Stimulated activated CD4-positive, alpha-beta T cell treated with anti-CD3 and anti-CD28 coated beads, Interleukin-2, amount 100 ng/mL, for 4 hours (primary cell): ENCODE measurements around the gene MICB.

Experiments
- DNase-seq: peaks from one replicate; pipeline ENCODE4 v3.0.0-alpha.2; 2020; ENCODE audit warnings: low read depth

The MICB gene

DNA sequence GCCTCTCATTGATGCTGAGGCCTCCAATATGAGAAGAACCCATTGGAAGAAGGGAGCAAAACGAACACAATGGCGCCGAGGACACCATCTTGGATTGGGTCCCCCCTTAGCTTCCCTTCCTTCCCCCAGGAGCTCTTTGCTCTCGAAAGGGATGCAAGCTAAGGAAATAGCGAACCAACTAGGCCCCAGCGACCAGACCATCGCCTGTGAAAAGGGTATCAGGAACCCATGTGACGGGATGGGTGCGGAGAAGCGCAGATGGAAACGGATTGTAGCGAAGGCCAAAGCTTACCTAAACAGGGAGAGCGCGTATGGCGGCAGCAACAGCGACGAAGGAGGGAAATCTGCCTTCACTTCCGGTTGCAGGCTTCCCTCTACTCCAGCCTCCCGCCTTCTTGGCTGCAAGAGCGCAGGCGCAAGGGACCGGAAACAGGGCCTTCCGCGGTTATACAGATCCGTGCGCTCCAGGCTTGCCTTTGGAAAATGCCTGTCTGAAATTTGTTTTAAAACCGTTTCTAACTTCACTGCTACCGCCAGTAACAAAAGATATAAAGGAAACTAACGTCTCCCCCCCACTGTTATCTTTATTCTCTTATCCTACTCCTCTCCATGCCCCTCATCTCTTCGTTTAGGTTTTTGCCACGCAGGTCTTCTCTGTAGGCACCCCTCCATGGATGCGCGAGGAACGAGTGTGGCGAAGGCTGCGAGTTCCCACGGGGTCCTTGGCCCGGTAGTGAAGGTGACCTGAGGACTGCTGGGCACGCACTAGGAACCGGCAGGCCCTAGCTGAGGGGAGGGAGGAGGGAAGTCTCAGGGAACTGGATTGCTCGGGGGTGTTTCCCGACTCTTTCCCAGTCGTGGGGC, 43.9 kb downstream of the MICB start, which contains the start of gene DDX39B:
DDX39B (minus strand) TSS at position 346 of the 864 bp plus-strand sequence. CDS start 1,471 bp downstream, outside the sequence.
- peak; percentile 92 for DNase-seq

DNA sequence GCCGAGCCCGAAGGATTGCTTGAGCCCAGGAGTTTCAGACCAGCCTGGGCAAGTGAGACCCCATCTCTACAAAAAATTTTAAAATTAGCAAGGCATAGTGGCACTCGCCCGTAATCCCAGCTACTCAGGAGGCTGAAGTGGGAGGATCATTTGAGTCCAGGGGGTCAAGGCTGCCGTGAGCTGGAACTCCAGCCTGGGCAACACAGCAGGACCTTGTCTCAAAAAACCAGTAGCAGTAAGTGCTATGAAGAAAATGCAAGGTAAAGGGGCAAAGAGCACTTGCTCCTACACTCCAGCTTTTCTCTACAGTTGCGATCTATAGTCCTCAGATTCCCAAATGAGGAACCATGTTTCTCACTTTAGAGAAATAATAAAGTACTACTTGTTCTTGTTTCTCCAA, 45.7 kb downstream of the MICB start:
- no peak for DNase-seq

DNA sequence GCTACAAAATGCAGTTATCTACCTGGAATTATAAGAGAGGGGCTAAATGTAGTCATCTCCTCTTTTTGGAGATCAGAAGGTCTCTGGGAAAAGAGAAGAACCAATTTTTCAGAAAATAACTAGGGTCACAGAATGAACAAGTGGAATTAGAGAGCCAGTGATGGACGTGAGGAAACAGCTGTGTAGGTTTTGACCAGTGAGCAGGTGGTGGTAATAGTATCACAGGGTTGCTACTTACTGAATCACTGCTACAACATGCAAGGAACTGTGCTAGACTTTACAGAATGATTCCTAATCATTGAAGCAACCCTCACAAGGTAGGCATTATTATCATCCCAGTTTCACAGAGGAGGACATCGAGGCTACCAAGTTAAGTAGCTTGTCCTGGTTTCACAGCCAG, 46.7 kb downstream of the MICB start:
- no peak for DNase-seq

DNA sequence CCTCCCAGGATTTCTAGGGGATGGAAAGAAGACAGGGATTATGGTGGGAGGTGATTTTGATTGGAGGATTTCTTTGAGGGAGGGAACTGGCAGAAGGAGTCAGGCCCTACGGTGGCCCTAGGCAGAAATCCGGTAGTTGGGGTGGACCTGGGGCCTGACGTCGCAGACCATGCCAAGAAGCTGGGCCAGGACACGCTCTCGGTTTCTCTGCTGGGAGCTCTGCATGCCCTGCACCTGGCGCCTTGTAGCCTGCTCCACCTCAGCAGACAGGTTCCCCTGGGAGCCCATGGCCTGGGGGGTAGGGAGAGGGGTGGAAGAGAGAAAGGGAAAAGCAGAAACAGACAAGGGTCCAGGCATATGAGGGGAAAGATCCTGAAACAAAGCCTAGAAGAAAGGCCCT, 47.3 kb downstream of the MICB start:
- DNase-seq, result no peak

DNA sequence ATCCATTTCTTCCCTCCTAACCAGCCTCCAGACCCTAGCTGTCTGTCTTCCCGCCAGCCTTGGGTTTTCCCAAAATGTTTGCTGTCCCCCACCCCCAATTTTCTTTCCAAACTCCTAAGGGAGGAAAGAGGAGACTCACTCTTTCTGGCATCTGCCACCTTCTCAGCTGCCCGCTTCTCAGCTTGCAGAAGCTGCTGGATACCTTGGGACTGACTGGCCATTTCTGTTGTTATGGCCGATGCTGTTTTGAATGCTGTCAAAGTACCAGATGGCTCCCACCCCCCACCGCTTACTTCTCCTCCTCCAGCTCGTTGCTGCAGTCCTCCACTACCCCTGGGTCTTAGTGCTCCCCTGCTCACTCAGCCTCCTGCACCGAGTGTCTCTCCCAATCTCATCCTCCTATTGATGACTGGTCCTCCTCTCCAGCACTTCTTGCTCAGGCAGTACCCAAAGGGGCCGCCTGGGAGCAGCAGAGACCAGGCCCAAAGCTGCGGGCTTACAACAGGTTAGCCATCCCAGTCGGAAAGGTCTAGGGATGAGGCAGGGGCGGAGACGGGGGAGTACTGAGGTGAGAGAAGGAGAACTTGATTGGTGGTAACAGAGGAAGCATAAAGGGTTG, 48.5 kb downstream of the MICB start, which contains the start of gene ATP6V1G2:
ATP6V1G2 (minus strand) TSS at position 270 of the 619 bp plus-strand sequence; CDS start at position 221, 49 bp downstream.
- peak; percentile 77 for DNase-seq

DNA sequence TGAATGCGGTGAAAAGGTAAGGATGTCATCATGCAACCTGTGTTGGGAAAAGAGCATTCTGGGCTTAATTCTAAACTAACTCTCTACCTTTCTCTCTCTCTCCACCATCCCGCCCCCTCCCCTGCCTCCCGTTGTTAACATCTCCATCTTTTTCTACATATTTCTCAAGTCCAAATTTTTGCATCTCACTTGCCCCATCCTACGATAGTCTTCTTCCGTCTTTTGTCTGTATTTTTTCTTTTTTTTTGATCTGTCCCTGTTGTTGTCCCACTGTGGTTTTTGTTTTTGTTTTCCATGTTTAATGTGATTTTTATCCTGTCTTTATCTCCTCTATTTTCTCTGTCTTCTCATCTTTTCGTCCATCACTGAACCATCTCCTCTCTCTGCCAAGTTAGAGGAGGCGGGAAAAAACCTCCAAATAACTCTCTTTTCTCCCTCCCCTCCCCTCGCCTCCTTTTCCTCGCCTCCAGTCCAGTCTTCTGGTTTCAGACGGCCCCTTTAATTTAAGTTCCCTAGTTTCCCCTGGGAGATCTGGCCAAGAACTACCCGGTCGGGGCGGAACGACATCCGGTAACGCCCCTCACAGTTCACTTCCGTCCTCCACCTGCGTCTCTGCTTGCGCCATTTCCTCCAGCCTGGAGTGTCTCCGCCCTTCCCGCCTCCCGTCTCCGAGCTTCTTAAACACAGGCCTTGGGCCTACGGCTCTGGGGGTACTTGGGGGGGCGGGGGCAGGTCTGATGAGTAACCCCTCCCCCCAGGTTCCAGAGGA, 49.2 kb downstream of the MICB start, which contains the start of gene NFKBIL1:
NFKBIL1 (plus strand) TSS at position 651 of the 769 bp plus-strand sequence; CDS start at position 738, 87 bp downstream.
- DNase-seq, result peak; percentile 87

DNA sequence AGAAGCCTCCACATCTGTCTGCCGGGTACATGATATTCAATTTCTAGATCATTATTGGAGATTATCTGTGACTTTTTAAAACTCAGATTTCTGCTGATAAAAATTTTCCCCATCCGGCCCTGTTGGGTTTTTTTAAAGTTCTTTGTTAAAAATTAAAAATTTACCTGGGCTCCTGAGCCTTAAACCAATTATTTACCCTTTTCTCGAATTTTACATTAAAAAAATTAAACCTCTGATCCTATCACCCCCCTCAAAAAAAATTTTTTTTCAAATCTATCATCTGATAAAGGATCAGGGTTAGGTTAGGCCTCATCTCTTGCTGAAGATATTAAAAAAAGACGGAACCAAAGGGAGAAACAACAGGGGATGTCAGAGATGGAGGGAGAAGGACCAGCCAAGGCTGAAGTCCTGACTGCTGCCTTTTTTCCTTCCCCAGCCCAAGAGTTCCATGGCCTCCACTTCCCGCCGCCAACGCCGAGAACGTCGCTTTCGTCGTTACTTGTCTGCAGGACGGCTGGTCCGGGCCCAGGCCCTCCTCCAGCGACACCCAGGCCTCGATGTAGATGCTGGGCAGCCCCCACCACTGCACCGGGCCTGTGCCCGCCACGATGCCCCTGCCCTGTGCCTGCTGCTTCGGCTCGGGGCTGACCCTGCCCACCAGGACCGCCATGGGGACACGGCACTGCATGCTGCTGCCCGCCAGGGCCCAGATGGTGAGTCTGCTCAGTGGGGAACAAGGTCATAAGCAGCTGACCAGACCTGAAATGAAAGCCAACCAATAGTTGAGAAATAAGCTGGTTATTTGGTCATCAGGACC, 50.0 kb downstream of the MICB start:
- DNase-seq, result no peak

DNA sequence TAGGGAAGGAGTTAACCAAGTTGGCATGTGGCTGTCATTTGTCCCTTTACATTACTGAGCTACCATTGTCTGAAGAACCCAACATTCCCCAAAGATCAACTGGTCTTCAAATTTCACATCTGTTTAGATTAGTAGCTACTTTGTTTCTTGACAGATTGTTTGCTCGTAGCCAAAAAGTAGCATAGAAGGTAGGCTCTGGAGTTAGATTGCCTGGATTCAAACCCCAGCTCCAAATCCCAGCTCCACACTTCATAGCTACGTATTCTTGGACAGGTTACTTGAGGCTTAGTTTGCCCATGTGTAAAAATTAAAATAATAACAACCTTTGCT, 50.6 kb downstream of the MICB start:
- no peak for DNase-seq

DNA sequence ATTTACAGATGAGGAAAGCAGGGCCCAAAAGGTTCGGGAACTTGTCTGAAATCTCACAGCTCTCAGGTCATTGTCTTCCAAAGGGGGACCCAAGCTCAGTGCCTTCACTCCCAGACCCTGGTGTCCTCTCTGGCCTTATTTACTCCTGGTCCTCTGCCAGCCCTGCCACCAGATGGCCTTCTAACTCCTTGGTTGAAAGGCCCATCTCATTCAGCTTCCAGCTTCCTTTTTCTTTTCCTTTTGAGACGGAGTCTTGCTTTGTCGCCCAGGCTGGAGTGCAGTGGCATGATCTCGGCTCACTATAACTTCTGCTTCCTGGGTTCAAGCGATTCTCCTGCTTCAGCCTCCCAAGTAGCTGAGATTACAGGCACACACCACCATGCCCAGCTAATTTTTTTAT, 53.4 kb downstream of the MICB start:
- DNase-seq, result peak; percentile 63

DNA sequence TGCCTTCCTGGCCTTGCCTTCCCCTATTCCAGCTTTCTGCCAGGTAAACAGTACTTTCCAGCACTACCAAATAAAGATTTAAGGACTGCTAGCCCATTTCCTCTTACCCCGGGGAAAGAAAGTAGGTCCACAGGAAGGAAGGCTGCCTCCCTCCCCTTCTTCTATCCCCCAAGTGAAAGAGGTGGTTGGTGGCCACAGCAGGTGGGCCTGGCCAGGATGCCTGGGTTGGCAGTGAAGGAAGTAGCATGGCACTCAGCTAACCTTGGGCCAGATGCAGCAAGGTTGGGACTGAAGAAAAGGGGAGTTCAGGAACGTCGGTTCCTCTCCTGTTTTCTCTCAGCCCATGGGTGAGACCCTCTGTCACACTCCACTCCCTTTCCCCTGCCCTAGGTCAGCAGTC, 58.4 kb downstream of the MICB start:
- no peak for DNase-seq

DNA sequence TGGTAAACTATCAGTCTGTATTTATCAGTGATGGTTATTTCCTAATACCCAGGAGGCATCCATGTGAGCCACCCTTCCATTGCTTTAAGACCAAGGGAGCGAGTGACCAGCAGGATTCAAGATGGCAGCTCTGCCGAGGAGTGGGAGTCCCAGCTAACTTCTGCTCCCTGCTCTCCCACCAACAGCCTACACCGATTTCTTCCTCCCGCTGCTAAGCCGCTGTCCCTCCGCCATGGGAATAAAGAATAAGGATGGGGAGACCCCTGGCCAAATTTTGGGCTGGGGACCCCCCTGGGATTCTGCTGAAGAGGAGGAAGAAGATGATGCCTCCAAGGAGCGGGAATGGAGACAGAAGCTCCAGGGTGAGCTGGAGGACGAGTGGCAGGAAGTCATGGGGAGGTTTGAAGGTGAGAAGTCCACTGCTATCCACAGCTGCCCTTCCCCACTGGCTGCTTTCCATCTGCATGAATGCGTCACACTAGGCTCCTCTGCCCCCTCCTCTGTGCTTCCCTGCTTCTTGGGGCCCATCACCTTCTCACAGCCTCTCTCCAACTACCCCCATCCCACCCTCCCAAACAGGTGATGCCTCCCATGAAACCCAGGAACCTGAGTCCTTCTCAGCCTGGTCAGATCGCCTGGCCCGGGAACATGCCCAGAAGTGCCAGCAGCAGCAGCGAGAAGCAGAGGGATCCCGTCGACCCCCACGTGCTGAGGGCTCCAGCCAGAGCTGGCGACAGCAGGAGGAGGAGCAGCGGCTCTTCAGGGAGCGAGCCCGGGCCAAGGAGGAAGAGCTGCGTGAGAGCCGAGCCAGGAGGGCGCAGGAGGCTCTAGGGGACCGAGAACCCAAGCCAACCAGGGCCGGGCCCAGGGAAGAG, 59.7 kb downstream of the MICB start:
- DNase-seq, result no peak

DNA sequence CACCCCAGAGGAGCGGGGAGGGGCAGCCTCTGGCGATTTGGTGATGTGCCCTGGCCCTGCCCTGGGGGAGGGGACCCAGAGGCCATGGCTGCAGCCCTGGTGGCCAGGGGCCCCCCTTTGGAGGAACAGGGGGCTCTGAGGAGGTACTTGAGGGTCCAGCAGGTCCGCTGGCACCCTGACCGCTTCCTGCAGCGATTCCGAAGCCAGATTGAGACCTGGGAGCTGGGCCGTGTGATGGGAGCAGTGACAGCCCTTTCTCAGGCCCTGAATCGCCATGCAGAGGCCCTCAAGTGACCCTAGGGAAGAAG, 60.3 kb downstream of the MICB start:
- DNase-seq, result no peak

DNA sequence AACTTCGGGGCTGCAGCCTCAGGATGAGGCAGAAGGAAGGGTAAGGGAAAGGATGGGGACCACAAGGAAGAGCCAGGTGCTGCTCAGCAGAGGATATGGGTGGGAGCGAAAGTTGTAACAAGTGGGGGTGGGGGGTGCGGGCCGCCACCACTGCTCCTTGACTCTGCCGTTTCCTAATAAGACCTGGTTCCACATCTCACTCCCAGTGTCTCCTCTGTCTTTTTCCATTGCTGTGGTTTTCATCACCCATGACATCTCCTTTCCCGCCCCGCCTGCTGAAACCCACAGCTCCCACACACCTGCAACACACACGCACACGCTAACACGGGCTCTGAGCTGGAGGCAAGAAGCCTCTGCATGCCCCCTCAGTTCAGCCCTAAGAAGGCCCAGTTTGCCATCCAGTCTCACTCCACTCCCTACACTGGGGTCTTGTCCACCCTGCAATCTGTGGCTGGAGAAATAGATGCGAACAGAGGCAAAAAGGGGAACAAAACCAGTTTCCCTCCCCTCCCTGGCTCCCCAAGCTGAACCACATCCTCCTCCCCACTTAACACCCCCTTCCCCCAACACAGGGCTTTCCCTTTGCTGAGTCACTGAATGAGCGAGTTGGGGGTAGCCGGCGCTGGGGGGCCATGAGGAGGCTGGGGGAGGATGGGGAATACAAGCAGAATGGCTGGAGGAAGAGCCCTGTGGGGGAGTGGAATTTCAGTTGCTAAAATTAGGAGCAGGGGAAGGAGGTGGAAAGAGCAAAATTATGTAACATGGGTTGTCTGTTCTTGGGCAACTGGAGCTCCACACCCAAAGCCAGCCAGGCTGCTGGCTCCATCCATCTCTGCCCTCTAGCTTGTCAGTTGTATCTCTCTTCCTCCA, 60.9 kb downstream of the MICB start:
- peak; percentile 77 for DNase-seq

DNA sequence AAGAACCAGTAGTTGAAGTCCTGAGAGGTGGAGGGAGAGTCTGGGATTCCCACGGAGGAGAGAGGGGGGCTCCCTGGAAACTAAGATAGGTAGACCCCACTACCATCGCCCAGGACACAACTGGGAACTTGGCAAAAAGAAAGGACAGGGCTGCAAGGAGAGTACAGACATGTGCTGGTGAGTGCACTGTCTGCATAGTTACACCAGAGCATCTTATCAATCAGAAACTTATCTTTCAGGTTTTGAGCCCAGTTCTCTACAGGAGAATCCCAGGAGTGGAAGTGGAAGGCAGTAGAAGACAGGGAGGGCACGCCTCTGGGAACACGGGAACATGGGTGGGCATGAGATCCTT, 61.6 kb downstream of the MICB start:
- DNase-seq, result no peak

DNA sequence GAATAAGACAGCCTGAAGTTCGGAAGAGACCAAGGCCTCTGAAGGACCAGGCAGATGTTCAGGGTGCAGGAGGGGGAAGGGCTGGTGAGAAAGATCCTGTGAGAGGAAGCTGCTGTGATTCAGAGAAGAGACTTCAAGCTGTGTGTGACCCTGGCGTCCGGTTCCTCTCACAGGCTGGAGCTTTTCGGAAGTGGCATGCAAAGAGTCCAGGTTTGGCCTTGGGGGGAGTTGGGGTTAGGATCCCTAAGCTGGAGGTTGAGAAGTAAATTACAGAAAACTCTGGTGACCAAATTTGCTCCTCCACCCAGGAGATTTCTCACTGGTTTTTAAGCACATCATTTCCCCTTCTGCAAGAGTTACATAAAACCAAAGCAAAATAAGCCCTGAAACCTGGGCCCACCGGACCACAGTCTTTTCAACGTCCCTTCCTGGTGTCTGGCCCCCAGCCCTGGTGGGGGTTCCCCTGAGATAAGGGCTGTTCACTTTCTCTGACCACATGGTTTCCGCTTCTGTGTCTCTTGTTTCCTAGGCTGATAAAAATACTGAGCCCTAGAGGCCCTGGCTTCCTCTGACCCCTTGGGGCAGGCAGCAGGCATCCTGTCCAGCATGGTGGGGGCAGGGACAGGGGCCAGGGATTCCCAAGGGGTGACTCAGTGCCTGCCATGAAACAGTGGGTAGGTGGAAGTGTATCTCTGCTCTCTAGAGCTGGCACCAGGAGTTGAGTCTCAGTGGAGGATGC, 62.2 kb downstream of the MICB start:
- DNase-seq, result no peak

DNA sequence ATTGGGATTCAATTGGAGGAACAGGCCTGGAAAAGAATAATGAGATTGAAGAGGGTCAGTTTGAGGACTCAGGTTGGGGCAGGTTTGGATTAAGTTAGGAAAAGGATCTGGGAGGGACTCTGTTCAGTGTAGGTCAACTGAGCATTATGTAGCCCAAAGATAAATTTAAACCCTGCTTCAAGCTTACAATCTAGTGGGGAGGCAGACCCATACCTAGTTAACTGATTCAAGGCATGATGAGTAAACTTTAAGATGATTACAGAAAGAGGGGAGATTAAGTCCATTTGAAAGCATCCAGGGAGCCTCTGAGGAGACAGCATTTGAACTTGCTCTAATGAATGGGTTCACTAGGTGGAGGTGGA, 62.7 kb downstream of the MICB start:
- no peak for DNase-seq
